ENCODE data around the gene COBL. TPM values are rescaled to one million over a fixed set of nuclear protein-coding genes. Genes with fewer than 3 reads are reported as not detected.

Gene COBL
- total and polyA plus RNA-seq, 9 of the 15 experiments (the other 6 are each of a cell fraction or from before 2014, with no cell fraction given) = 0.01 to 2.4 (median 0.09) TPM; not detected in 3

DNA sequence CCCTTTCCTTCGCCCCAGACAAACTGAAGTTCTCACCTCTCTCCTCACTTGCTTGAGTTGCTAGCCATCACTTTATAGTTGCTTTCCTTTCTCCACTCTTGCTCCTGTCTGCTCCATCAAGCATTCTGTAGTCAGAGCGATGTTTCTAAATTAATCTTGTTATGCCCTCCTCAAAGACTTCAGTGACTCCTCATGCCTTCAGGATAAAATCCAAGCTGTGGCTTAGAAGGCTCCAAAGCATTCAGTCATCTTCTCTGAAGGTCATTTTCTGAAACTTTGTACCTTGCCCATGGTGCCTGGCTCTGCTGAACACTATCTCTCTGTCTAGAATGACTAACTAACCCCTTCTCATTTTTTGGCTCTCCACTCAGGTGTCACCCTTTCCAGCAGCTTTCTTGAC, 311.5 kb downstream of the COBL start:
- no peak overlapping the region for H3K4me2 ChIP-seq (ENCODE audit: insufficient read depth, low read length)

More for the DNA sequence above, 311.5 kb downstream of the COBL start:
- ATAC-seq (no peak), FAIRE-seq (no peak), DNase-seq (ENCODE audit: extremely low read depth in 1 of 4, low spot score in 3 of 4) (no peak)
- no peaks in the 10 kb centered on the region for H3K79me2 ChIP-seq (ENCODE audit: control insufficient read depth, insufficient read depth, low read length)
- intact Hi-C loops (cut with micrococcal nuclease) (loop anchor here (10.0 kb wide), 1 partner anchor 540 kb away; no protein-coding TSS in a partner anchor), in situ Hi-C loops (cut with MboI) (no loop called here)
- no peaks in the 10 kb centered on the region for H3K4me1 ChIP-seq (replicated peaks in 1 of 2; ENCODE audit: control insufficient read depth in 2 of 2, insufficient read depth in 2 of 2, low read length in 2 of 2)
- BruUV-seq (replicated peaks) = no TSS peak
- H3K9me3 ChIP-seq (replicated peaks; ENCODE audit: control insufficient read depth, insufficient read depth, low read depth, low read length) = no peaks in the 10 kb centered on the region
- H2AFZ ChIP-seq (ENCODE audit: low read depth, low read length) = no peak overlapping the region
- no peak for TF ChIP-seq LCOR (CRISPR knock-in tag; IDR thresholded peaks at IDR 0.05)
- no peak for TF ChIP-seq NELFE (IDR thresholded peaks at IDR 0.05; ENCODE audit: insufficient read depth, insufficient read length)
- TF ChIP-seq HLTF (IDR thresholded peaks at IDR 0.05) = no peak
- no peak for TF ChIP-seq NEUROD1 (IDR thresholded peaks at IDR 0.05; ENCODE audit: borderline replicate concordance, low read depth, low read length, partially characterized antibody)
- TF ChIP-seq ZMIZ1 (IDR thresholded peaks at IDR 0.05; ENCODE audit: low read depth in 2 of 2, low read length in 2 of 2) = no peak
- H4K20me1 ChIP-seq (replicated peaks; ENCODE audit: control insufficient read depth, insufficient read depth, low read length) = peaks cover 4% of the 10 kb centered on the region
- 0% methylated on average over 2 of the region's 2 CpGs for WGBS (ENCODE audit: insufficient coverage, low coverage, missing lambda C conversion rate)
- H3K27ac ChIP-seq (ENCODE audit: extremely low read depth, low read depth, low read length) = no peak overlapping the region
- H3K4me3 ChIP-seq = no peak overlapping the region
- no peak overlapping the region for H3K9ac ChIP-seq (ENCODE audit: insufficient read depth in 1 of 2, low read depth in 2 of 2, low read length in 2 of 2)
- no peaks in the 10 kb centered on the region for H3K36me3 ChIP-seq (ENCODE audit: control insufficient read depth, insufficient read depth, low read length)
- H3K9me1 ChIP-seq (ENCODE audit: control insufficient read depth, insufficient read depth, low read length) = no peaks in the 10 kb centered on the region
- POLR2A ChIA-PET = interaction anchor here (1.5 kb wide), 1 partner anchor 16 kb away, joined by 3 read pairs; no protein-coding TSS in a partner anchor
- CTCF ChIA-PET (ENCODE audit: low intra/inter-chr PET ratio) = no interaction called here
- peaks cover 8 to 26% of the 10 kb centered on the region in 2 experiments; a peak in 4 of 5 replicates for H3K27me3 ChIP-seq (ENCODE audit: control insufficient read depth in 2 of 2, insufficient read depth in 2 of 2, low read length in 2 of 2)
